Measurements from ENCODE around the gene PCDH12.

Gene PCDH12

GRCh38 chr5:142000704-142001484, 42.9 kb upstream of the PCDH12 start:
- Histone ChIP-seq H3K9me3 (ENCODE audit: severe bottlenecking) (no peaks in the 10 kb centered on the region), H3K36me3 (ENCODE audit: low read depth) (peaks cover 55% of the 10 kb centered on the region), H3K4me3 (ENCODE audit: severe bottlenecking) (no peak overlapping the region), H3K27me3 (ENCODE audit: insufficient read depth, poor library complexity, severe bottlenecking) (no peaks in the 10 kb centered on the region), H3K4me1 (ENCODE audit: insufficient read depth, poor library complexity, severe bottlenecking) (peaks cover 11% of the 10 kb centered on the region), H3K27ac (ENCODE audit: poor library complexity, severe bottlenecking) (no peak overlapping the region)
- DNase-seq (ENCODE audit: low spot score) (no peak), ATAC-seq (ENCODE audit: low read depth) (no peak; the same call in 2 of the 3 replicates)
- peak; percentile 26 for TF ChIP-seq CTCF (IDR thresholded peaks at IDR 0.05; ENCODE audit: poor library complexity, severe bottlenecking)

GRCh38 chr5:142000173-142000572, 42.2 kb upstream of the PCDH12 start:
- no peak overlapping the region for H3K4me3 ChIP-seq (ENCODE audit: severe bottlenecking)
- peaks cover 48% of the 10 kb centered on the region for H3K36me3 ChIP-seq (ENCODE audit: low read depth)
- no peak for TF ChIP-seq CTCF (IDR thresholded peaks at IDR 0.05; ENCODE audit: poor library complexity, severe bottlenecking)
- ATAC-seq (ENCODE audit: low read depth) (no peak), DNase-seq (ENCODE audit: low spot score) (no peak)
- H3K27ac ChIP-seq (ENCODE audit: poor library complexity, severe bottlenecking) = no peak overlapping the region
- no peaks in the 10 kb centered on the region for H3K27me3 ChIP-seq (ENCODE audit: insufficient read depth, poor library complexity, severe bottlenecking)
- no peaks in the 10 kb centered on the region for H3K9me3 ChIP-seq (ENCODE audit: severe bottlenecking)
- peaks cover 11% of the 10 kb centered on the region for H3K4me1 ChIP-seq (ENCODE audit: insufficient read depth, poor library complexity, severe bottlenecking)

- Histone ChIP-seq H3K4me1 (ENCODE audit: insufficient read depth, poor library complexity, severe bottlenecking) (no peaks in the 10 kb centered on the region), H3K36me3 (ENCODE audit: low read depth) (peaks cover 30% of the 10 kb centered on the region), H3K9me3 (ENCODE audit: severe bottlenecking) (no peaks in the 10 kb centered on the region), H3K27ac (ENCODE audit: poor library complexity, severe bottlenecking) (no peak overlapping the region), H3K4me3 (ENCODE audit: severe bottlenecking) (no peak overlapping the region), H3K27me3 (ENCODE audit: insufficient read depth, poor library complexity, severe bottlenecking) (no peaks in the 10 kb centered on the region)
- ATAC-seq (ENCODE audit: low read depth) (no peak), DNase-seq (ENCODE audit: low spot score) (no peak)
- no peak for TF ChIP-seq CTCF (IDR thresholded peaks at IDR 0.05; ENCODE audit: poor library complexity, severe bottlenecking)
Measured at GRCh38 chr5:141997358-141997960, 39.5 kb upstream of the PCDH12 start.

GRCh38 chr5:141995656-141996055, 37.7 kb upstream of the PCDH12 start:
- Histone ChIP-seq H3K4me3 (ENCODE audit: severe bottlenecking) (no peak overlapping the region), H3K27me3 (ENCODE audit: insufficient read depth, poor library complexity, severe bottlenecking) (no peaks in the 10 kb centered on the region), H3K27ac (ENCODE audit: poor library complexity, severe bottlenecking) (no peak overlapping the region), H3K36me3 (ENCODE audit: low read depth) (peaks cover 26% of the 10 kb centered on the region), H3K9me3 (ENCODE audit: severe bottlenecking) (no peaks in the 10 kb centered on the region), H3K4me1 (ENCODE audit: insufficient read depth, poor library complexity, severe bottlenecking) (no peaks in the 10 kb centered on the region)
- no peak for TF ChIP-seq CTCF (IDR thresholded peaks at IDR 0.05; ENCODE audit: poor library complexity, severe bottlenecking)
- ATAC-seq (ENCODE audit: low read depth) (no peak), DNase-seq (ENCODE audit: low spot score) (no peak)
